Esophagus squamous epithelium (tissue), 4 donors: ENCODE measurements around the gene ZGLP1.

ENCODE experiments used
- CTCF ChIP-seq, 6 experiments: fragments of 450-650 bp in 4 of 6; fragments of 200-600 bp in 2 of 6; sonication (generic) in 2 of 6; IDR thresholded peaks; one replicate each; pipeline ENCODE4 v1.5.1; 2016 to 2019; ENCODE audit warnings: antibody characterized with exemption in 6 of 6, mild to moderate bottlenecking in 4 of 6, moderate library complexity in 4 of 6
- POLR2A ChIP-seq, 4 donors: fragments of 450-650 bp; IDR thresholded peaks; one replicate each; pipeline ENCODE4 v1.6.1; 2017; ENCODE audit warnings: antibody characterized with exemption in 4 of 4, mild to moderate bottlenecking in 4 of 4, moderate library complexity in 3 of 4

GRCh38 chr19:10262771-10263170, 46.8 kb downstream of the ZGLP1 start:
- TF ChIP-seq CTCF (IDR thresholded peaks at IDR 0.05) (no peak), POLR2A (IDR thresholded peaks at IDR 0.05) (no peak)
